ENCODE results near the gene MMS22L.
"Not testable (repeated sequence)": the region's sequence is repeated elsewhere in the genome, so short reads cannot be mapped to it uniquely, and the experiment has no call there.

The MMS22L gene

DNA sequence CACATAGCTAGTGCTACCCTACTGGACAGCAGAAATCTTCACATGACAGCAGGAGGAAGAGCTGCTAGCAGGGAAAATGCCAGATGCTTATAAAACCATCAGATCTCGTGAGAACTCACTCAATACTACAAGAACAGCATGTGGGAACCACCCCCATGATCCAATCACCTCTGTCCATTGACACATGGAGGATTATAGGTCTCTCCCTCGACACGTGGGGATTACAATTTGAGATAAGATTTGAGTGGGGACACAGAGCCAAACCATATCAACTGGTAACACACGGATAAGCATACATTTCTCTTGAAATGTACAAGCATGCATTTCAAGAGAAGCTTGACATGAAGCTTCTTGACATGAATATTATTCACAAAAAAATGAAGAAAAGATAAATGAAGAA, 64.1 kb downstream of the MMS22L start:
- no peak for DNase-seq

DNA sequence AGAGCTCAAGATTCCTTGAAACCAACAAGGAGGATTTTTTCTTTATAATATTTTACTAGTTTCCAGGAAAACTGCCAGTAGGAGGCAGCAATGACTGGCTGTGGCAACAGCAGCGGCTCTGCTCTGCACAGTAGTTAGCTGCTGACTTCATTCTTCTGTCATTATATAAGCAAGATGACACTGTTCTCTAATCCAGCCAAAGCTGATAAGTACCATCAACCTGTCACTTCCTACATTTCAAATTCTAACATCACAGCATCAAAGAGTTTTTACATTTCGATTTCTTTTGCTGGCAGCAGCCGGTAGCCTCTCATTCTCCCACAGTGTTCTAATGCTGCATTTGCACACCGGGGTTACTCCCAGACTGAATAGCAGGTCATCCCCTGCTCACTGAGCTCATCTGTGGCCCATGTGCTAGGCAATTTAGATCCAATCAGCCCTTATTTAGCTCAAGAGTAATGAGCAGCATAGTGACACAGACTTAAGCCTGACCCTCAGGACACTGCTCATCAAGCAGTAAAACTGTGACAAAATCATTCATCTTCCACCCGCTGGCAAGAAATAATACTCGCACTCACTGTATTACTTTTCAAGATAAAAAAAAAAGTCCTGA, 67.8 kb downstream of the MMS22L start:
- peak; percentile 84 for DNase-seq

DNA sequence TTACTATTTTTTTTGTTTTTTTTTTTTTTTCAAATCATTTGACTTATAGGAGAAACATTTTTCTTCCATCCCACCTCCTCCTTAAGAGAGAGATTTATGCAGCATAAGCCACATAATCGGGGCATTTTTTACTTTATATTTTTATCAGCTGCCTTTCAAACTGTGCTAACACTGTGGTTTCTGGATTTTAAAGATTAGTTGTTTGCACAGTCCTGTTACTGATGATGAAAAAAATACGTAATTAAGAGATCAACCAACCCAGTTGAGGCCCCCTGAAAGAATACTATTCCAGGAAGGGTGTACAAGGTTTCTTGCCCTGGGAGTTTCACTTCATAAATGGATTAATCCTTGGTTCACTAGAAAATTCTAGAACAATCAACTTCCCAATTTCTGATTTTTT, 68.3 kb downstream of the MMS22L start:
- DNase-seq = no peak

DNA sequence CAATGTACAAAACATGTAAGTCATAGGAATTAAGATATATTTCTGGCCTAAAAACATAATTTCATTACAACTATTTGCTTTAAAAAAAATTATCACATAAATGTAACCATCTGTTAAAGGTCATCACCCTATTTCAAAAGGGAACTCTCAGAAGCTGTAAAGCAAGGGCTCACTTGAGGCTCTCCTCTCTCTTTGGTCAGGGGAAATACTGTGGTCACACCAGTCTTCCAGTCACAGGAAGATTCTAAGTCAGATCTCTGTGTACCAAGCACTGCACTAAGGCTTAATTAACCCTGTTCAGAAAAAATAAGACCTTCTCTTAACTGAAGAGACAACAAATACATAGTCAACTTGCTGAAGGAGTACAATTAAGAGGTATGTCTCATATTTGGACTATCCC, 75.6 kb downstream of the MMS22L start:
- DNase-seq = no peak

DNA sequence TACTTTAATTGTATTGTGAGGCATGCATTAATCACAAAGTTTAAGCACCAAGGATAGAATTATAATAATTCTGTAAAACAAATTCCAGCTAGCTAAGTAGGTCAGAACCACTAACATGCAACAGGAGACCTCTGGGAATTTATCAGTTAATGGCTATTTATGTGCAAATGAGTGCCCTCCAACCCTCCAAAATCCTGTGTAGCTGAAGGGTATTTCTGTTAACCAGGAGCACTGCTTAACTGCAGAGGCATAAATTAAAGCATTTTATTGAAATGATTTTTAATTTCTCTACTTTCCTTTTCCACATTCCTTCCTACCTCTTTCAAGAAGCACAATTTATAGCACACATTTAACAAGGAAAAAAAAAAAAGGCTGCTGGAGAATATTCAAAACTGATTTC, 77.0 kb downstream of the MMS22L start:
- DNase-seq = peak; percentile 25

DNA sequence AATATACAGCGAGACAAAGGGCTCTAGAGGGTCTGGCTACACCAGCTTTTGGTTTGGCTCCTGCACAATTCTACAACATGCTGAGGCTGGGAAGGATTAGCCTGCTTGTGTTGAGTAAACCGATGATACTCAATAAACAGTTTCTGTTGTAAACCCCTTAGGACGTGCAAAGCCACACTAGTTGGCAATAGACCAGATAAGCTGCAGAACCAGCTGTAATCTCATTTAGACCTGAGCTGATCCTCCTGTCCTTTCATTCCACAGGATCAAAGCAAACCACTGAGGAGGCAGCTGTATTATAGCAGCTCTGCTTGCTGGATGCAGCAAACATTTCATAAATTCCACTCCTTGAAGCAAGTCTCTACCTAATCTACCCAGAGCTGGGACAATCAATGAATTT, 79.7 kb downstream of the MMS22L start:
- no peak for DNase-seq

DNA sequence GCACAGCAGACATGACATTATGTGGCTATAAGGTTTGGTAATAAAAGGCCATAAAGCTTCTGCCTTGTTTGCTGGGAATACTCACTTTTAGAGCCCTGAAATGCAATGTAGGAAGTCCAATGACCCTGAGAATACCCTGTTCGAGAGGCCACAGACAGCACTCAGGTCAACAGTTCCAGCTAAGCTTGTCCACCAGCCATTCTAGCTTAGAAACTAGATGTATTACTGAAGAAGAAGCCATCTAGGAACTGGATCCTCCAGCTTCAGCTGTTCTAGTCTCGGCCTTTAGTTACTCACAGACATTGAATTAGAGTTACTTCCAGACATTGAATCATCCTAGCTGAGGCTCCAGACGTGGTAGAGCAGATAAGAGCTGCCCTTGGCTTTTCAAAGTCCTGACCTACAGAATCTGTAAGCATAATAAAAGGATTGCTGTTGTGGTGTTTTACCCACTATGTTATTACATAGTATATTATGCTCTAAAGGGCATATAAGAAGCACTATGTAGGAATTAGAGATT, 84.9 kb downstream of the MMS22L start:
- DNase-seq = no peak

DNA sequence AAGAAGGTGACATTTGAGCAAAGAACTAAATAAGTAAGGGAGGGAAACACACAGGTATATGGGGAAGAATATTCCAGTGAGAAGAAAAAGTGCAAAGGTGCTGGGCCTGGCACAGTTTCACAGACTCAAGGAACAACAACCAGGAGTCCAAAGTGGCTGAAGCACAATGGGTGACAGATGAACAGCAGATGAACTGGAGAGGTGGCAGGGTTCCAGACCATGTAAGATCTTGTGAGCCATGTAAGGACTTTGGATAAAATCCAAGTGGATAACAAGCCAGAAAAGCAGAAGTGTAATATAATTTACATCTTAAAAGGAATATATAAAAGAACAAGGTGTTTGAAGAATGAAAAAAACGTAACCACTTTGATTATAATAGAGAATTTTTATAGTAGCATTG, 87.9 kb downstream of the MMS22L start:
- no peak for DNase-seq

DNA sequence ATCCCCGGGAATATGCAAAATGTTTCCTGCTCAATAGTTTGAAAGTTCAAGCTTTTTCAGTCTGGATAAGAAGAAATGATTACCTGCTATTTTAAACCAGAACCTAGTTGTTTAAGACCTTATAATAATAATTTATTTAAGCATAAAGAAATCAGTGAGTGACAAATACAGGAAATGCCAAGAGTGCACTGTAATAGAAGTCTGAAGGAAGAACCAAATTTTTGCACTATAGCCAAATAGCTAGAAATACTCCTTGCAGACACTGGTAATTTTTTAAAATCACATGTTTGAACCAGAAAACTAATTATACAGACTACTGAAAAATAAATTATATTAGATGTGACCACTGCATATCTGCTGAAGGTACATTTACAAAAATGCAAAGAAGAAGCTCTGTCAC, 93.2 kb downstream of the MMS22L start:
- no peak for DNase-seq

DNA sequence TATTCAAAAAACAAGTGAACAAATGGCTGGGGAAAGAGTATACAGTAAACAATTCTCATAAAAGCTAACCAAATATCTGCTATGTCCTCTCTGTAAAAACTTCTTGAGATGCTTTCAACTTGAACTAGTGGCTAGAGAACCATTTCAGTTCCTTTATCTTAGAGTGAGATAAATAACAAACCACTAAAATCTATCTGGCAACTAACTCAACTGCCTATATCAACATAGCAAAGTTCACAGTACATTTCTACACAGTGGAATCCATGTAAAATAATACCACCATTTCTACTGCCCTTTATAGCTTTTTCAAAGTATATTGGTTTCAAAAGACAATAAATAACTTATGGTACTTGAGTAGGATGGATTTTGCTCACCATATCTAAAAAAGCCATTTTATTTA, 95.1 kb downstream of the MMS22L start:
- DNase-seq = no peak

DNA sequence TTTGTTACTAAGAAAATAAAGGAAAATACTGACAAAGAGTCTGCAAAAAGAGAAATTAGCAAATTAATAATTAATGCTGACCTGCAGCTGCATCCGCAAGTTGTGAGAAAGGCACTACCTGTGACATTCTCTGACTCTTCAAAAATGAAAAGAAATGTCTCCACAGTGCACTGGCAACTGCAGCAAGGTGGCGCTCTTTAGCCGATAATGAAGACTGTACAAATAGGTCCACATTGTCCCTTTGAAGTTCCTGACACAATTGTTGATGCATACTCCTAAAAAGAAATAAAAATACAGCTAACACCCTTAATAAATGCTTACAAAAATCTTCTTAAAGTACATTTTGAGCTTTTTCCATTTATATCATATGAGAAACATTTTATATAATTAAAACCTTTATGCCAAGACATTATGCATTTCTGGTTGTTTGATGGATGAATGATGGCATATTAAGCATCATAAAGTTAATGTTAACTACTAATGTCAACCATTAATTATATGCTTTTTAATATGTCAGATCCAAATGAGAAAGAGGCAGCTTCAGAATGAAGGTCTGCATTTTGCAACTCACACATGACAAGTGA, 96.5 kb downstream of the MMS22L start:
- DNase-seq = peak; percentile 43

DNA sequence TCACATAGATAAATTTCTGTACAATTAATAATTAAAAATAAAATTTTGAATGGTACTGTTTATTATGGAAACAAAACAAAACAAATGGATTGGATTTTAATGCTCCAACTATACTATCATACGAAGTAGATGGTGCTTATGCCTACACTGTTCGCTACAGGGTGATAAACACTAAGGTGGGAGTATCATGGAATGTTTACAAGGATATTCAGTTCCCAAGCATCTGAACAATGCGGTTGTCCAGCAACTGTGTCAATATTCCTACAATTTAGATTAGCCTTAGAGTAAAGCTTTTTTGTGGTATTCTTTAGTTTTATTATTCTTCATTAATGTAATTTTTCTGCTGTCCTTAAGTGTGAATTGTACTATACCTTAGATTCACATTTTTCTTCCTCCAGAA, 105.1 kb downstream of the MMS22L start:
- DNase-seq = no peak

DNA sequence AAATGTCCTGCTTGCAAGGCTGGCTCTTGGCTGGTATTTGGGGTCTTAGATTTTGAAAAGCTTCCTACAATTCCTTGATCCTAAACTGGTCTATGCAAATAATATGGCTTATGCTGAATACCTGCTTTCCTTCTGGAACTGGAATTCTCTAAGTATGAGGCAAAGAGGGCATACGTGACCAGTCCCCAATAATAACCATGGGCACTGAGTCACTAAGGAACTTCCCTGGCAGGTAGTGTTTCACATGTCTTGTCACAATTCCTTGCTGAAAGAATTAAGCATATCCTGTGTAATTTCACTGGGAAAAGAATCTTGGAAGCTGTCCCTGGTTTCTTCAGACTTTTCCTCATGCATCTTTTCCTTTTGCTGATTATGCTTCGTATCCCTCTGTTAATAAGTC, 106.5 kb downstream of the MMS22L start:
- DNase-seq = no peak

DNA sequence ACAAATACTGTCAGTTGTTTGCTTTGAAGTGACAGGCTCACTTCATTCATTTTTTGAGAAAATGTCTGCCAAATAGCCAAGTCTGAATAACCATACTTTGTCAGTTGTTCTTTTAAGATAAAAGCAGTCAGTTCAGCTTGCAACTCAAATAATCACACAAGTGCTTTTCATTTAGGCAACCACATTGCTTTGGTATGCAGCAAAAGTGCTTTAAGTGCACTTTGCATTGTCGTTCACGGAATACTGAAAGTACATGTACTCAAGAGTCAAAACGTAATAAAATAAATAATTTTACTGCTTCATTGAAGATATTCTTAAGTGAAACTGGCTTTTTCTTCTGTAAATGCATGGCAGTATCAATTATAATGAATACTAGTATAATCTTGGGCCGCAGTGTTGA, 107.2 kb downstream of the MMS22L start:
- no peak for DNase-seq

DNA sequence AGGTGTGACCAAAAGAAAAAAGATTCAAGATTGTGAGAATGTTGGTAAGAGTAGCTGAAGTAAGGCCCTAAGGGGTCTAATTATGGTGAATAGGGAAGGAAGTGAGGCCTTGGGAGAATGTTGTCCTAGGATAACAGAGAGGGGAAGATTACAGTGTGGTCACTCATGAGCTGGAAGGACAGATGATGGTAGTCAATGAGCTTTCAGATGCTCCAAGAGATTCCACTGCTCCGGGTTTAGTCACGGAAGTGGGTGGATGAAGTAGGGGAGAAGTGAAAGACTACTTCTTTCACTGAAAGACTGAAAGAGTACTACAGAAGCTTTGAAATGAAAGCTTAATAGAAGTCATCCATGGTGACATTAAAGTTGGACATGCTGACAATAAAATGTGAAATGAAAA, 108.5 kb downstream of the MMS22L start:
- no peak for DNase-seq

DNA sequence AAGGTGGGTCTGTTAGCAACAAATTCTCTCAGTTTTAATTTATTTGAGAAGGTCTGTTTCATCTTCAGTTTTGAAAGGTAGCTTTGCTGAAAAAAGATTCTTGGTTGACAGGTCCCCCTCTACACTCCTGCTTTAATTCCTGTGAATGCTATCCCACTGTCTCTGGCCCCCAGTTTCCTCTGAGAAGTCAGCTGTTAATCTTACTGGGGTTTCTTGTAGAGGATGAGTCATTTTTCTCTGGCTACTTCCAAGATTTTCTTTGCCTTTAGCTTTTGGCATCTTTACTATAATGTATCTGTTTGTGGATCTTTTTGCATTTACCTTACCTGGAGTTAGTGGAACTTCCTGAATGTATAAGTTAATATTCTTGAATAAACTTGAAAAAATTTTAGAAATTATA, 122.7 kb downstream of the MMS22L start:
- DNase-seq = no peak

DNA sequence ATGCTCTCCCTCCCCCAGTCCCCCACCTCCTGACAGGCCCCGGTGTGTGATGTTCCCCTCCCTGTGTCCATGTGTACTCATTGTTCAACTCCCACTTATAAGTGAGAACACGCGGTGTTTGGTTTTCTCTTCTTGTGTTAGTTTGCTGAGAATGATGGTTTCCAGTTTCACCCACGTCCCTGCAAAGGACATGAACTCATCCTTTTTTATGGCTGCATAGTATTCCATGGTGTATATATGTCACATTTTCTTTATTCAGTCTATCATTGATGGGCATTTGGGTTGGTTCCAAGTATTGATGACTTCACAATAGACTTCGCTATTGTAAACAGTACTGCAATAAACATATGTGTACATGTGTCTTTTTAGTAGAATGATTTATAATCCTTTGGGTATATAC, 127.6 kb downstream of the MMS22L start:
- not testable (repeated sequence) for DNase-seq

DNA sequence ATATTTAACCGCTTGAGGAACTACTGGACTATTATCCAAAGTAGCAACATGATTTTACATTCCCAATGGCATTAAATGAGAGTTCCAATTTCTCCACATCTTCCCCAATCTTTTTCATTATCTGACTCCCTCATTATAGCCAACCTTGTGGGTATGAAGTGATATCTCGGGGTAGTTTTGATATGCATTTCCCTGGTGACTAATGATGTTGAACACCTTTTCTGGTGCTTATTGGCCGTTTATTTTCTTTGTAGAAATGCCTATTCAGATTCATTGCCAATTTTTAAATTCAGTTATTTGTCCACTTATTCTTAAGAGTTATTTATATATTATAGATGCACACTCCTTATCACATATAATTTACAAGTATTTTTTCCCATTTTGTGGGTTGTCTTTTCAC, 129.0 kb downstream of the MMS22L start:
- no peak for DNase-seq

DNA sequence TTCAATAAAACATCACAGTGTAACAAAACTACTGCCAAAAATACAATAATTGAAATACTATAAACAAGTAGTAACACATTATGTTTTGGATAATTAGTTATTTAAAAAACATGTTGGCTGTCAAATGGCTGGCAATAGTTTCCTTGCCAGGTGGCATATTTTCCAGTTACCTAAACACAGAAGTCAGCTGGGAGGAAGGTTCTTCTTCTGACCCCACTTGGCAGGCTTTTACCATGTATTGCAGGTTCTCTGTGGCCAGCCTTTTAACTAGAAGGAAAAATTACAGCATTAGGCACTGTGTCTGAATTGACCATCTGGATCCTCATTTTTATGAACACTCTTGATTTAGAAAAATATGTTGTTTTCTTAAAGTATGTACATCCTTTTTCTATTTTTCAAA, 131.4 kb downstream of the MMS22L start:
- no peak for DNase-seq

DNA sequence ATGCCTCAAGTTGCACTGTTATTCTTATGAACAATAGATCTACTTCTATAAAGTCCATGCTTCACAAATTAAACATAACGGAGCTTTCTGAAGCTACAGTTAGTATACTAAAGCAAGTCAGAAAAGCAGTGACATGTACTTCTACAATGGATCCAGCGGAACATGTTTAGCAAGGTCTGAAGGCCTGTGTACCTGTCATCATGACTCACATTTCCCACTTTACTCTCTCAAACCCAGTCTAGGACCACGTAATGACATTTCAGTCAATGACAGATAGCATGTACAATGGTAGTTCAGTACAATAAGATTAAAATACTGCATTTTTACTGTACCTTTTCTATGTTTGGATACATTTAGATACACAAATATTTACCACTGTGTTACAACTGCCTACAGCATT, 132.1 kb downstream of the MMS22L start:
- DNase-seq = no peak

DNA sequence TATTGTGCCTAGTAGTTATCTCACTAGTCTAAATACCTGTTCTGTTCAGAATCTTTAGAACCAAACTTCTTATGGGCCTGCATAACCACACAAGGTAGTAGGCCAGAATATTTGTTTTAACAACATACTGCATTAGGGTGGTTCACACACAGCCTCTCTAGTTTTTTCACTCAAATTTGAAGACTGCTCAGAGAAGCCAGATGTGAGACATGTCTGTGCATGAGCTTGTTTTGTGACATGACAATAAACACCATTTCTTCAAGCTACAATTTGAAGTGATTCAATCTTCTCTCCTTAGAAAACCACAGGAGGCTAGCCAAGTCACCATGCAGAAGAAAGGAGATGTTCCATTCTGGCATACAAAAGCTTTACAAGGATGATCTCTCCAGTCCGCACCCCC, 135.6 kb downstream of the MMS22L start:
- no peak for DNase-seq

DNA sequence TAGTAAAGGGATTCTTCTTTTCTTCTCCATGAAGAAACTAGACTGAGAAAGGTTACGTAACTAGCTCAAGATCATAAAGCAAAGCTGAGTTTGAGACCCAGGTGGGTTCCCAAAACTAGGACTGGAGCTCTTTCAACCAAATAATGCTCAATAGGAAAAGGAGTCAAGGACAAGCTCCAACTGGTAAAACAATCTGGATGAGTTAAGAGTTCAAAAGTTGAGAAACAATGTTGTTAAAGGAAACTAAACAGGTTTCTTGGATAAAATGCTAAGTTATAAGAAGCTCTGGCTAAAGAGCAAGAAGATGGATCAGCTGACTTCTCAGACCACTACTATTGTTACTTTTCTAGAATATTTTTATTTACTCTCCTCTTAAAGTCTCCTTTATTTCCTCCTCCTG, 137.3 kb downstream of the MMS22L start:
- DNase-seq = no peak

DNA sequence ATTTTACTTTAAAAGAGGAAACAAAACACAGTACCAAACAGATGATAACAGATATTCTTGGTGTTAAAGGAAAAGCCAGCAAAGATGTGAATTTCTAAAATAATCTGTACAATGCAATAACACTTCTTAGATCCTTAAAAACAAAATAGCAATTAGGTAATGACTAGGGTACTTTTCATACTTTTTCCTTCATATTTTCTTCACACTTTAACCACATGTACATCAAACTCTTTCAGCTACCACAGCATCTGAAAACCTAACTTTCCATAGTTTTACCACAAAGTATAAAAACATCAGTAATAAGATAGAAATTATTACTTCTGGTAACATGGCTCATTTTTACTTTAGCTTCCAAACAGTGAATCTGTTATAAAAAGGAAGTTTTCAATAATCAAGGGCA, 141.3 kb downstream of the MMS22L start:
- no peak for DNase-seq

DNA sequence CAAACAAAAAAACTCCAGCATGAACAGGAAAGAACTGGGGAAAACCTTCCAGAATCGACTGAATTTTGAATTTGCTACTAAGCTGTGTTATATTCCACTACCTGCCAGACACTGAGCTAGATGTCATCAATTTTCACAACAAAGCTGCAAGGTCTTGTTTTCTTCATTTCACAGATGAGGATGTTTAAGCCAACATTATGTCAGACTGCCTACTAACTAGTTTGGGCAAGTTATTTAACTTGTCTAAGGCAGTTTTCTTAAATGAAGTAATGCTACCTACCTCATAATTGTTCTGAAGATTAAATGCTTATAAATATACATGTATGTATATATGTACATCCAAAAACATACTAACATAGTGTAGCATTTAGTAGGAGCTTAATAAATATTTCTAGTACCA, 144.4 kb downstream of the MMS22L start:
- DNase-seq = no peak

Measured in retina (tissue), 1 donor.